HT-29 (cell line): ENCODE data around the gene KDM4C. TPM values are rescaled to one million over a fixed set of nuclear protein-coding genes. Genes with fewer than 3 reads are reported as not detected.
A peak's percentile ranks its signal among the peaks of the same experiment; 100 is the strongest.
"Not testable (repeated sequence)": the region's sequence is repeated elsewhere in the genome, so short reads cannot be mapped to it uniquely, and the experiment has no call there.

Experiments
- DNase-seq: peaks from one replicate; pipeline ENCODE4 v3.0.0-alpha.2; 2015; ENCODE audit warnings: low spot score
- total RNA-seq: library from RNA; depleted of rRNA; stranded (reverse); fragments of >200 nt; shearing (Covaris generic); gene quantifications from 2 replicates; pipeline ENCODE4 v1.2.3, GENCODE V29; 2014

Gene KDM4C
- total RNA-seq, 1 experiment from 2014 or later: 22.4 TPM

- no peak for DNase-seq
These were observed 6.2 kb downstream of the KDM4C start for GRCh38 chr9:6764011-6764410.

- no peak for DNase-seq
These were observed 6.8 kb downstream of the KDM4C start for GRCh38 chr9:6764523-6764922.

DNA sequence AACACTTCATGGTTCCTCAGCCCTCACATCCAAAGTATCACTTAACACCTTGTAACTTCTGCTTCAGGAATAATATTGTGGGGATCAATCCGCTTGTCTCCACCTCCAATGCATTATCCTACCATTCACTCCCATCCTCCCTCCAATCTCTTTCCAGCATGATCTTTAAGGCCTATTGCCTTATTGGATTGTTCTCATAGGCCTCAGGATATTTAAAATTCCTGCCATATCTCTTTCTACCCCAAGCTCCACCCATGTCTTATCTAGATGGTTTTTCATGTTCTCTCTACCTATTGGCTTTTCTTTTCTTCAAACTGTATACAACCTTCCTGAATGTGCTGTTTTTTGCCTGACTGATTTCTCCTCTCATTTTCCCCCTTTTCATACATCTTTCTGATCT is 7.2 kb downstream of the KDM4C start:
- DNase-seq: no peak

DNA sequence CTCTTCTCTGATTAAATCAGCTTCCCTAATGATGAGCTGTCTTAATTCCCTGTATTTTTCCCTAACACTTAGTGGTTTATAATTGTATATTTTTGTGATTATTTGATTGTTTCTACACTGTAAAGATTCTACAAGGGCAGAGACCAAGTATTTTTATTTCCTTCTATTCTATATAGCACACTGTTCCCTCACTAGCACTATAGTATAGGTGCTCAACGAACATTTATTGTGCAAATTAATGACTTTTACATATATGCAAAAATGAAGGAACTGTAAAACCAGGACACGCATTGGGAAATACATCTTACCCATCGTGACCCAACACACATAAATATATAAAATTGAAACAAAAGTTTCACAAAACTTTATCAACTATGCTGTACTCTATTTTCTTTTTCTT is 7.6 kb downstream of the KDM4C start:
- no peak for DNase-seq

DNA sequence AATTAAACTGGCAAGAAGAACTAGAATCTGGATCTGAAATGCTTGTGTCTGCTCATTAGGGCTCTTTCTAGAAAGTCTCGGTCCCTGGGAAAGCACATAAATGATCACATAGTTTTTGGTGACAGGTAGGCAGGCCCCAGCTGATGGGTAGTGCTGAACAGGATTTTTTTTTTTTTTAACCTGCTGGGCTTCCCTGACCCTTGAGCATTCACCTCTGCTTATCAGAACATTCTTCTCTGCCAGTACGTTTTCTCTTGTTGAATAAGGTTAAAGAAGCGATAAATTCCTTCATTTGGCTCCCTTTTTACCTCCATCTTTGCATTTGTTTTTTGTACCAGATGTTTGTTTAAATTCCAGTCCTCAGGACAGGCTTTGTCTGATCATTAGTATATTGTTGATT is 8.8 kb downstream of the KDM4C start:
- DNase-seq: no peak

- DNase-seq: not testable (repeated sequence)
These were observed 10.8 kb downstream of the KDM4C start for GRCh38 chr9:6768587-6768986.

DNA sequence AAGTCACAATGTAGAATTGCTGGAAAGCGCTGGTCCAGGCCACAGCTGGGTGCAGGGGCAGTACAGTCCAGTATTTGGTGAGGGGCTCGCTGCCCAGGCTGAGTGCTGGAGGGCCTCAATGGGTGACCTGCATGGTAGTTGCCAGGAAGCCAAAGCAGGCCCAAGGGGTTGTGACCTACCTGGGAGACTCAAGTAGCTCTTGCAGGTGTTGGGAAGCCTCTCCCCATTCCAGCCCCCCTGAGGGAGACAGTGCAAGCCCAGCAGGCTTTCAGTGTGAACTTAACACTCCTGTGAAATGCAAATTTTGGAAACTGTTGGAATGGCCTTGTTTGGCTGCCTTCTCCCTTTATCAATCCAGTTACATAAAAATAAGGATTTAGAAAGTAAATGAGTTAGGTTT is 13.9 kb downstream of the KDM4C start:
- no peak for DNase-seq

DNA sequence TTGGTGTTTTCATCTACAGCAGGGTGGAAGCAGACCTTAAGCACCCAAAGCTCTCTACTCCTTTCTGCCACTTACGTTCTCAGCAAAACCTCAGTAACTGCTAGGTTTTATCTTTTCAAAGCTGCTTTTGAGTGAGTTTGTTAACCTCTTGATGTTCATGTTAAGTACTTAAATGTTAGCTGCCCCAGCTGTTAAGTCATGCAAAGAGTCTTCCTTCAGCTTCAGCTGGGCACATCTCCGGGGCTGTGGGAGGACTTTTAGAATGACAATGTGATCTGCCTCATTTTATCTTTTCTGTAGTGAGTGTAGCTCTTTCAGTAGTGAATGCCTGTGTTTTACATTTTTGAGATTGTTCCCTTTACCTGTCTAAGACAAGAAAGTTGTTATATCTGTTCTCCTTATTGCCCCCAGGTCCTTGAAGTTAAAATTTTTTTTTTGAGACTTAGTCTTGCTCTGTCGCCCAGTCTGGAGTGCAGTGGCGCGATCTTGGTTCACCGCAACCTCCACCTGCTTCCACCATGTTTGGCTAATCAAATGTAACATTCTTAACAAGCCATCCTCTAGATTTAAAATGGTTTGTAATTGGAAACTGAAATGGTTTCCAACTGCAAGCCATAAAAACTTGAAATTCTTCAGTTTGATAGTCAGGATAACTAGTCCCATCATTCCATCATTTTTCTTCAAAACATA is 19.6 kb downstream of the KDM4C start:
- no peak for DNase-seq

- DNase-seq: peak; percentile 29
These were observed 21.9 kb downstream of the KDM4C start for GRCh38 chr9:6779417-6780241.

DNA sequence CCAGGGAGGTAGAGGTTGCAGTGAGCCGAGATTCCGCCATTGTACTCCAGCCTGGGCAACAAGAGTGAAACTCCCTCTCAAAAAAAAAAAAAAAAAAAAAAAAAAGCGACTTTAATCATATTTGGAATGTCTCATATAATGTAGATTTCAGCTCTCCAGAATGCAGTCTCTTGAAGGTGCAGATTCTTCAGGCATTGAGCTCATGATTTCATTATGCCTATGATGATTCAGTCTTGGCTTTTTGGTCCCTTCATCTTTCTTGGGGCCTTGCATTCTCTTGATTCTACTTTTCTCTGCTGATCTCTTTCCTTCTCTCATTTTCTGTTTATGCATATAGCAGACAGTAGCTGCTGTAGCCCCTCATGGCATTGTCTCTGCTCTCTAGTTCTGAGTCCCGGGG is 22.9 kb downstream of the KDM4C start:
- no peak for DNase-seq

GRCh38 chr9:6781476-6781875 is 23.7 kb downstream of the KDM4C start:
- DNase-seq: no peak

DNA sequence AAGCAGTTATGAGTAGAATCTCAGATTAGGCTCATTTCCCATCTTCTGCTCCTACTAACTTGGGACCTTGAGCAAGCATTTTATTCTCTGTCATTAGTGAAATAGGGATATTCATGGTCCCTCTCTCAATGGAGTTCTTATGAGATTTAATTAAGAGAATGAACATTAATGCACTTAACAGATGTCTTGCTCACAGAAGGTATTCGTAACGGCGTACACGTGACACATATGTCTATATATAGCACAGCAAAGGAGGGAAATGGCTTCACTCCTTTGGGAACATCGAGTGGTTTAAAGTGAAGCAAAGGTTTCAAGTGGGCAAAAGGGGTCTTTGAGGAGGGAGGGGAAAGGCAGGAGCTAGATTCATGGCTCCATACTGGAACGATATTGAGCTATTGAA is 24.6 kb downstream of the KDM4C start:
- no peak for DNase-seq

- DNase-seq: no peak
These were observed 25.2 kb downstream of the KDM4C start for GRCh38 chr9:6782981-6783380.

GRCh38 chr9:6783753-6784152 is 26.0 kb downstream of the KDM4C start:
- no peak for DNase-seq

- DNase-seq: no peak
These were observed 27.9 kb downstream of the KDM4C start for GRCh38 chr9:6785682-6786081.

- no peak for DNase-seq
These were observed 30.0 kb downstream of the KDM4C start for GRCh38 chr9:6787793-6788161.

GRCh38 chr9:6788162-6789016 is 30.6 kb downstream of the KDM4C start:
- peak; percentile 80 for DNase-seq

- DNase-seq: not testable (repeated sequence)
These were observed 31.2 kb downstream of the KDM4C start for GRCh38 chr9:6789017-6789338.

DNA sequence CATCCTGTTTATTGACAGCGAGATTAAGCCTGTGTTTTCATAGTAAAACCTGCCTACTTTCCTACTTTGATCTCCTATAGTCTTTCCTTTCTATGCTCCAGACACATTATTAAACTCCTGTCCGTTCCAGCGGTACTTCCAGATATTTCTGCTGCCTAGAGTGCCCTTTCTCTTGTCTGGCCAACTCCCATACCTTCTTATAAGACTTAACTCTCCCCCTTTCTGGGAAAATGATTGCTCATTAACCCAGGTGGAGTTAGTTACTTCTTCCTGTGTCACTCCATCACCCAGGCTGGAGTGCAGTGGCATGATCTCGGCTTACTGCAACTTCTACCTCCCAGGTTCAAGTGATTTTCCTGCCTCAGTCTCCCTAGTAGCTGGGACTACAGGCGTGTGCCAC is 33.1 kb downstream of the KDM4C start:
- no peak for DNase-seq

DNA sequence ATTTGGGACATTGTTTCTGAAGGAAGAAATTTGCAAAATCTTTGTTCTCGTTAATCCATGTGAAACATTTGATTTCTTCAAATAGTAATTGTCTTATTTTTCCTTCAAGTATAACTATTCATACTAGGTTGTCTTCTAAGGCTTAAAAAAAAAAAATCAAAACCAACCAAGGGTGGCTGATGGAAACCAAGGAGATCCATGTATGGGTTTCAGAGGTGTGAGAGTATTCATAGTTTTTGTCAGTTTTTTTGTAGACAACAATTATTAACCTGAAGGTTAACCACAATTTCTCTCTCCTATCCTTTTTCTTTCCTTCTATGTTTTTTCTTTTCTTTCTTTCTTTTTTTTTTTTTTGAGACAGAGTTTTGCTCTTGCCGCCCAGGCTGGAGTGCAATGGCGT is 35.4 kb downstream of the KDM4C start:
- no peak for DNase-seq

GRCh38 chr9:6794936-6795335 is 37.2 kb downstream of the KDM4C start:
- no peak for DNase-seq

DNA sequence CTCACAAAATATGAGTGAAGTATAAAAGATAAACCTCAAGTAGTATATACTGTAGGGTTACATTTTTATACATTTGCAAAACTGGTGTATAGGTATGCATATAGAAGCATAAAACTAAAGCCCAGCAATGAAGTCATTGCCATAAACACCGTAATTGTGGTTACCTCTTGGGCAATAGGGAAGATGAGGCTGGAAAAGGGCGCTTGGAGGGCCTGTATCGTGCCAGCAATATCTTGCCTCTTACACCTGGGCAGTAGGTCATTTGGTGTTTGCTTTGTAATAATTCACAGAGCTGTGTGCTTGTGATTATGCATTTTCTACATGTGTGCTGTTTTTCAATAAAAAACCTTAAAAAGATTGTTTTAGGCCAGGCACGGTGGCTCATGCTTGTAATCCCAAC is 45.2 kb downstream of the KDM4C start:
- DNase-seq: no peak

- DNase-seq: no peak
These were observed 47.8 kb downstream of the KDM4C start for GRCh38 chr9:6805532-6805931.
